Measurements from ENCODE around the gene PRDM15.

The PRDM15 gene

GRCh38 chr21:41926117-41926806, 47.1 kb upstream of the PRDM15 start:
- no peaks in the 10 kb centered on the region for H3K27me3 ChIP-seq (ENCODE audit: insufficient read depth, low read length)
- DNase-seq, result peak in 1 of 2 donors; percentile 23
- no peak overlapping the region for H3K14ac ChIP-seq (ENCODE audit: low read length)
- H3K23ac ChIP-seq (ENCODE audit: low read length), result no peak overlapping the region
- no peak overlapping the region for H2AK5ac ChIP-seq (ENCODE audit: low read length)
- H3K4me3 ChIP-seq (ENCODE audit: low read depth, low read length), result no peak overlapping the region
- H3K4ac ChIP-seq (ENCODE audit: low read depth, low read length), result no peak overlapping the region
- peak overlapping the region; percentile 35 for H4K12ac ChIP-seq (ENCODE audit: low read depth, low read length)
- H4K91ac ChIP-seq (ENCODE audit: low read depth, low read length), result no peak overlapping the region
- no CpG with 5 or more reads among the region's 11 CpGs for WGBS (ENCODE audit: extremely low coverage, insufficient coverage, insufficient read length)
- no peak overlapping the region for H3K18ac ChIP-seq (ENCODE audit: low read length)
- no peak overlapping the region for H3K9ac ChIP-seq (ENCODE audit: low read length)
- H4K8ac ChIP-seq (ENCODE audit: low read depth, low read length), result peak overlapping the region; percentile 29
- no peak overlapping the region for H3K27ac ChIP-seq (ENCODE audit: low read depth, low read length)
- H3K36me3 ChIP-seq (ENCODE audit: control insufficient read depth in 1 of 2, insufficient read depth in 2 of 2, low read length in 2 of 2), result no peaks in the 10 kb centered on the region
- peaks cover 6 to 10% of the 10 kb centered on the region in 2 experiments for H3K4me1 ChIP-seq (ENCODE audit: control insufficient read depth in 1 of 2, insufficient read depth in 2 of 2, low read length in 2 of 2)
- H3K79me1 ChIP-seq (ENCODE audit: low read length), result no peaks in the 10 kb centered on the region
- H2AFZ ChIP-seq (ENCODE audit: insufficient read depth, low read length, poor library complexity), result peak overlapping the region; percentile 30
- H2BK5ac ChIP-seq (ENCODE audit: low read depth, low read length, poor library complexity), result no peak overlapping the region
- no peaks in the 10 kb centered on the region for H3K9me3 ChIP-seq (ENCODE audit: insufficient read depth, low read depth, low read length)
- H2BK12ac ChIP-seq (ENCODE audit: low read length), result no peak overlapping the region
- no peak overlapping the region for H2BK120ac ChIP-seq (ENCODE audit: insufficient read depth, low read length, poor library complexity)
- peak overlapping the region; percentile 32 for H3K4me2 ChIP-seq (ENCODE audit: low read length)
- no peaks in the 10 kb centered on the region for H3K79me2 ChIP-seq (ENCODE audit: control insufficient read depth, insufficient read depth, low read length, poor library complexity)

- no peak overlapping the region for H2BK5ac ChIP-seq (ENCODE audit: low read depth, low read length, poor library complexity)
- no peak for DNase-seq
- no peak overlapping the region for H4K91ac ChIP-seq (ENCODE audit: low read depth, low read length)
- H3K4me1 ChIP-seq (ENCODE audit: control insufficient read depth in 1 of 2, insufficient read depth in 2 of 2, low read length in 2 of 2), result peaks cover 6 to 10% of the 10 kb centered on the region in 2 experiments
- H4K8ac ChIP-seq (ENCODE audit: low read depth, low read length), result no peak overlapping the region
- no peak overlapping the region for H4K12ac ChIP-seq (ENCODE audit: low read depth, low read length)
- H2AK5ac ChIP-seq (ENCODE audit: low read length), result no peak overlapping the region
- H3K36me3 ChIP-seq (ENCODE audit: control insufficient read depth in 1 of 2, insufficient read depth in 2 of 2, low read length in 2 of 2), result no peaks in the 10 kb centered on the region
- no peak overlapping the region for H3K4me3 ChIP-seq (ENCODE audit: low read depth, low read length)
- H3K79me2 ChIP-seq (ENCODE audit: control insufficient read depth, insufficient read depth, low read length, poor library complexity), result no peaks in the 10 kb centered on the region
- no peak overlapping the region for H2AFZ ChIP-seq (ENCODE audit: insufficient read depth, low read length, poor library complexity)
- no peak overlapping the region for H3K4ac ChIP-seq (ENCODE audit: low read depth, low read length)
- no peaks in the 10 kb centered on the region for H3K9me3 ChIP-seq (ENCODE audit: insufficient read depth, low read depth, low read length)
- H2BK12ac ChIP-seq (ENCODE audit: low read length), result no peak overlapping the region
- H2BK120ac ChIP-seq (ENCODE audit: insufficient read depth, low read length, poor library complexity), result no peak overlapping the region
- H3K79me1 ChIP-seq (ENCODE audit: low read length), result no peaks in the 10 kb centered on the region
- no CpG with 5 or more reads among the region's 4 CpGs for WGBS (ENCODE audit: extremely low coverage, insufficient coverage, insufficient read length)
- no peak overlapping the region for H3K14ac ChIP-seq (ENCODE audit: low read length)
- no peak overlapping the region for H3K9ac ChIP-seq (ENCODE audit: low read length)
- H3K27me3 ChIP-seq (ENCODE audit: insufficient read depth, low read length), result no peaks in the 10 kb centered on the region
- H3K23ac ChIP-seq (ENCODE audit: low read length), result no peak overlapping the region
- no peak overlapping the region for H3K4me2 ChIP-seq (ENCODE audit: low read length)
- H3K18ac ChIP-seq (ENCODE audit: low read length), result no peak overlapping the region
- H3K27ac ChIP-seq (ENCODE audit: low read depth, low read length), result no peak overlapping the region
Measured at GRCh38 chr21:41925767-41926116, 46.6 kb upstream of the PRDM15 start.

GRCh38 chr21:41924368-41924754, 45.2 kb upstream of the PRDM15 start:
- Histone ChIP-seq H2BK5ac (ENCODE audit: low read depth, low read length, poor library complexity) (no peak overlapping the region), H4K91ac (ENCODE audit: low read depth, low read length) (no peak overlapping the region), H3K23ac (ENCODE audit: low read length) (no peak overlapping the region), H3K79me2 (ENCODE audit: control insufficient read depth, insufficient read depth, low read length, poor library complexity) (no peaks in the 10 kb centered on the region), H2AK5ac (ENCODE audit: low read length) (no peak overlapping the region), H3K27me3 (ENCODE audit: insufficient read depth, low read length) (no peaks in the 10 kb centered on the region), H3K9me3 (ENCODE audit: insufficient read depth, low read depth, low read length) (no peaks in the 10 kb centered on the region), H3K4me2 (ENCODE audit: low read length) (no peak overlapping the region), H3K14ac (ENCODE audit: low read length) (no peak overlapping the region), H3K79me1 (ENCODE audit: low read length) (no peaks in the 10 kb centered on the region), H3K4me3 (ENCODE audit: low read depth, low read length) (no peak overlapping the region), H2BK120ac (ENCODE audit: insufficient read depth, low read length, poor library complexity) (no peak overlapping the region), H4K12ac (ENCODE audit: low read depth, low read length) (no peak overlapping the region), H3K36me3 (ENCODE audit: control insufficient read depth in 1 of 2, insufficient read depth in 2 of 2, low read length in 2 of 2) (no peaks in the 10 kb centered on the region), H3K18ac (ENCODE audit: low read length) (no peak overlapping the region), H3K4me1 (ENCODE audit: control insufficient read depth in 1 of 2, insufficient read depth in 2 of 2, low read length in 2 of 2) (peaks cover 6 to 10% of the 10 kb centered on the region in 2 experiments), H3K4ac (ENCODE audit: low read depth, low read length) (no peak overlapping the region), H2AFZ (ENCODE audit: insufficient read depth, low read length, poor library complexity) (no peak overlapping the region), H2BK12ac (ENCODE audit: low read length) (no peak overlapping the region), H3K9ac (ENCODE audit: low read length) (no peak overlapping the region), H4K8ac (ENCODE audit: low read depth, low read length) (no peak overlapping the region), H3K27ac (ENCODE audit: low read depth, low read length) (no peak overlapping the region)
- DNase-seq, result no peak
- WGBS (ENCODE audit: extremely low coverage, insufficient coverage, insufficient read length), result no CpG with 5 or more reads among the region's 6 CpGs

- no peak overlapping the region for H4K91ac ChIP-seq (ENCODE audit: low read depth, low read length)
- H3K23ac ChIP-seq (ENCODE audit: low read length), result no peak overlapping the region
- H3K14ac ChIP-seq (ENCODE audit: low read length), result no peak overlapping the region
- H2BK5ac ChIP-seq (ENCODE audit: low read depth, low read length, poor library complexity), result no peak overlapping the region
- H3K4ac ChIP-seq (ENCODE audit: low read depth, low read length), result no peak overlapping the region
- no peak for DNase-seq
- no peak overlapping the region for H2BK12ac ChIP-seq (ENCODE audit: low read length)
- H3K9ac ChIP-seq (ENCODE audit: low read length), result no peak overlapping the region
- no peaks in the 10 kb centered on the region for H3K79me2 ChIP-seq (ENCODE audit: control insufficient read depth, insufficient read depth, low read length, poor library complexity)
- no peak overlapping the region for H4K12ac ChIP-seq (ENCODE audit: low read depth, low read length)
- H3K18ac ChIP-seq (ENCODE audit: low read length), result no peak overlapping the region
- H3K27ac ChIP-seq (ENCODE audit: low read depth, low read length), result no peak overlapping the region
- no peak overlapping the region for H3K4me3 ChIP-seq (ENCODE audit: low read depth, low read length)
- no peaks in the 10 kb centered on the region for H3K27me3 ChIP-seq (ENCODE audit: insufficient read depth, low read length)
- no peaks in the 10 kb centered on the region for H3K36me3 ChIP-seq (ENCODE audit: control insufficient read depth in 1 of 2, insufficient read depth in 2 of 2, low read length in 2 of 2)
- no peaks in the 10 kb centered on the region for H3K9me3 ChIP-seq (ENCODE audit: insufficient read depth, low read depth, low read length)
- H3K4me1 ChIP-seq (ENCODE audit: control insufficient read depth in 1 of 2, insufficient read depth in 2 of 2, low read length in 2 of 2), result peaks cover 6 to 7% of the 10 kb centered on the region in 2 experiments
- H3K4me2 ChIP-seq (ENCODE audit: low read length), result no peak overlapping the region
- H2BK120ac ChIP-seq (ENCODE audit: insufficient read depth, low read length, poor library complexity), result no peak overlapping the region
- no peak overlapping the region for H2AFZ ChIP-seq (ENCODE audit: insufficient read depth, low read length, poor library complexity)
- no peaks in the 10 kb centered on the region for H3K79me1 ChIP-seq (ENCODE audit: low read length)
- H2AK5ac ChIP-seq (ENCODE audit: low read length), result no peak overlapping the region
- WGBS (ENCODE audit: extremely low coverage, insufficient coverage, insufficient read length), result no CpG with 5 or more reads among the region's 7 CpGs
- no peak overlapping the region for H4K8ac ChIP-seq (ENCODE audit: low read depth, low read length)
Measured at GRCh38 chr21:41923631-41924367, 44.7 kb upstream of the PRDM15 start.
